Progenitor cell of endocrine pancreas (in vitro differentiated cells): ENCODE measurements around the gene PHACTR1. TPM values are rescaled to one million over a fixed set of nuclear protein-coding genes. Genes with fewer than 3 reads are reported as not detected.
"Not testable (repeated sequence)": the region's sequence is repeated elsewhere in the genome, so short reads cannot be mapped to it uniquely, and the experiment has no call there.

Source experiments
- DNase-seq: peaks from one replicate; pipeline ENCODE4 v3.0.0; 2021; ENCODE audit warnings: low spot score; ENCODE audit not compliant: unreplicated experiment
- H3K27ac Mint-ChIP-seq: 2 replicates; pipeline ENCODE4 v1.8.0; 2021; ENCODE audit warnings: mild to moderate bottlenecking, moderate library complexity, mixed read lengths
- H3K27me3 Mint-ChIP-seq: 2 replicates; pipeline ENCODE4 v1.8.0; 2021; ENCODE audit warnings: mixed read lengths
- H3K36me3 Mint-ChIP-seq: 2 replicates; pipeline ENCODE4 v1.8.0; 2022; ENCODE audit warnings: mixed read lengths; ENCODE audit not compliant: insufficient read depth
- H3K4me1 Mint-ChIP-seq: 2 replicates; pipeline ENCODE4 v1.8.0; 2021; ENCODE audit warnings: low read depth, mixed read lengths
- H3K4me3 Mint-ChIP-seq: 2 replicates; pipeline ENCODE4 v1.8.0; 2021; ENCODE audit warnings: low read depth, mild to moderate bottlenecking, moderate library complexity, mixed read lengths
- H3K9me3 Mint-ChIP-seq: 2 replicates; pipeline ENCODE4 v1.8.0; 2021; ENCODE audit warnings: low read depth, mixed read lengths
- total RNA-seq: library from RNA; stranded (reverse); gene quantifications from 2 replicates; pipeline ENCODE4 v1.2.1, GENCODE V29; 2021
- TF ChIP-seq, protein P1 (sequence below): fragments of 200-600 bp; sonication (generic); IDR thresholded peaks from one replicate; pipeline ENCODE4 v1.5.0; 2021; ENCODE audit warnings: antibody characterized with exemption, mild to moderate bottlenecking; ENCODE audit not compliant: unreplicated experiment

PHACTR1 gene
- total RNA-seq, 1 donor from 2014 or later, result 8.6 TPM

GRCh38 chr6:13131935-13132661 is 415.5 kb downstream of the PHACTR1 start:
- H3K27ac Mint-ChIP-seq, result no peak overlapping the region
- no peak overlapping the region for H3K4me3 Mint-ChIP-seq
- H3K9me3 Mint-ChIP-seq, result no peaks in the 10 kb centered on the region
- TF ChIP-seq, protein P1, sequence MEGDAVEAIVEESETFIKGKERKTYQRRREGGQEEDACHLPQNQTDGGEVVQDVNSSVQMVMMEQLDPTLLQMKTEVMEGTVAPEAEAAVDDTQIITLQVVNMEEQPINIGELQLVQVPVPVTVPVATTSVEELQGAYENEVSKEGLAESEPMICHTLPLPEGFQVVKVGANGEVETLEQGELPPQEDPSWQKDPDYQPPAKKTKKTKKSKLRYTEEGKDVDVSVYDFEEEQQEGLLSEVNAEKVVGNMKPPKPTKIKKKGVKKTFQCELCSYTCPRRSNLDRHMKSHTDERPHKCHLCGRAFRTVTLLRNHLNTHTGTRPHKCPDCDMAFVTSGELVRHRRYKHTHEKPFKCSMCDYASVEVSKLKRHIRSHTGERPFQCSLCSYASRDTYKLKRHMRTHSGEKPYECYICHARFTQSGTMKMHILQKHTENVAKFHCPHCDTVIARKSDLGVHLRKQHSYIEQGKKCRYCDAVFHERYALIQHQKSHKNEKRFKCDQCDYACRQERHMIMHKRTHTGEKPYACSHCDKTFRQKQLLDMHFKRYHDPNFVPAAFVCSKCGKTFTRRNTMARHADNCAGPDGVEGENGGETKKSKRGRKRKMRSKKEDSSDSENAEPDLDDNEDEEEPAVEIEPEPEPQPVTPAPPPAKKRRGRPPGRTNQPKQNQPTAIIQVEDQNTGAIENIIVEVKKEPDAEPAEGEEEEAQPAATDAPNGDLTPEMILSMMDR, result no peak
- DNase-seq, result no peak
- H3K36me3 Mint-ChIP-seq, result no peaks in the 10 kb centered on the region
- H3K27me3 Mint-ChIP-seq, result no peaks in the 10 kb centered on the region
- peaks cover 7% of the 10 kb centered on the region for H3K4me1 Mint-ChIP-seq

GRCh38 chr6:13133894-13134293 is 417.3 kb downstream of the PHACTR1 start:
- not testable (repeated sequence) for DNase-seq, H3K4me3 Mint-ChIP-seq, H3K36me3 Mint-ChIP-seq, H3K4me1 Mint-ChIP-seq, H3K27me3 Mint-ChIP-seq, H3K27ac Mint-ChIP-seq, H3K9me3 Mint-ChIP-seq

GRCh38 chr6:13135152-13135551 is 418.6 kb downstream of the PHACTR1 start:
- Mint-ChIP-seq H3K4me3 (no peak overlapping the region), H3K9me3 (no peaks in the 10 kb centered on the region), H3K27me3 (no peaks in the 10 kb centered on the region), H3K4me1 (peaks cover 9% of the 10 kb centered on the region), H3K36me3 (no peaks in the 10 kb centered on the region), H3K27ac (no peak overlapping the region)
- TF ChIP-seq, protein P1, result no peak
- DNase-seq, result no peak

DNA sequence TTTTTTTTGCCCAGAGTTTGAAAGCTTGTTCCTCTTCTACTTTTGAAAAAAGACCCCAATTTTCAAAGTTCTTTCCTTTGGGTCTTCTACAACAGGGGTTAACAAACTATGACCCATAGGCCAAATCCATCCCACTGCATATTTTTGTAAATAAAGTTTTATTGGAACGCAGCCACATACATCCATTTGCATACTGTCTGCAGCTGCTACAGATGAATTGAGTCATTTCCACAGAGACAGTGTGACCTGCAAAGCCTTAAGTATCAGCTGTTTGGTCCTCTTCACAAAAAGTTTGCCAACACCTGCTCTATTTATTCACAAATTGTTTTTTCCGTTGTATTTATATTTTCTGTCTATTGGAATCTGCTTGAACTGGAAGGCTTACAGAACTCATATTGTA is 422.6 kb downstream of the PHACTR1 start:
- Mint-ChIP-seq H3K27me3 (no peaks in the 10 kb centered on the region), H3K4me1 (peaks cover 9% of the 10 kb centered on the region), H3K36me3 (no peaks in the 10 kb centered on the region), H3K27ac (no peak overlapping the region), H3K4me3 (no peak overlapping the region), H3K9me3 (no peaks in the 10 kb centered on the region)
- DNase-seq, result no peak
- TF ChIP-seq, protein P1, result no peak

- Mint-ChIP-seq H3K36me3 (no peaks in the 10 kb centered on the region), H3K27me3 (no peaks in the 10 kb centered on the region), H3K4me3 (no peak overlapping the region), H3K4me1 (peaks cover 11% of the 10 kb centered on the region), H3K27ac (no peak overlapping the region), H3K9me3 (no peaks in the 10 kb centered on the region)
- TF ChIP-seq, protein P1, result no peak
- DNase-seq, result no peak
Measured at GRCh38 chr6:13140980-13141379, 424.4 kb downstream of the PHACTR1 start.

DNA sequence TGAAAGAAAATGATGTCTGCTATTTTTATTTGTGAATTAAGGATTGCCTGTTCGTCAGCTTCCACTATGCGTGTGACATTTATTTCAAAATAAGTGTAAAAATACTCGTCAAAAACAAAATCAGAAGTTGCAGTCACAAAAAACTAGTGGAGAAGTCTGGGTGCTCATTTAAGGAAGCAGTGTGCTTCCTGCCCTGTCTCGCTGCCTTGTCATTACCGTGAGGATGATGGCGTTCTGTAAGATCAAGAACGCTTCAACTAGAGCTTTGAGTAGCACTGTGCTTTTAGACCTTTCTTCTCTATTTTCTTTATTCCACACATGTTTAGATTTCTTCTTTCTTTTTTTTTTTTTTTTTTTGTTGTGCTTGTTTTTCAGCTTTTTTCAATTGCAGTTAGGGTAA is 424.8 kb downstream of the PHACTR1 start:
- TF ChIP-seq, protein P1, result no peak
- Mint-ChIP-seq H3K36me3 (no peaks in the 10 kb centered on the region), H3K27ac (no peak overlapping the region), H3K27me3 (no peaks in the 10 kb centered on the region), H3K4me3 (no peak overlapping the region), H3K4me1 (peaks cover 11% of the 10 kb centered on the region), H3K9me3 (no peaks in the 10 kb centered on the region)
- DNase-seq, result no peak
